ENCODE data around the gene DHX57. TPM values are rescaled to one million over a fixed set of nuclear protein-coding genes. Genes with fewer than 3 reads are reported as not detected.
"Not testable (repeated sequence)": the region's sequence is repeated elsewhere in the genome, so short reads cannot be mapped to it uniquely, and the experiment has no call there.

Gene DHX57
- total RNA-seq, 1 donor from 2014 or later, result 38.6 TPM

DNA sequence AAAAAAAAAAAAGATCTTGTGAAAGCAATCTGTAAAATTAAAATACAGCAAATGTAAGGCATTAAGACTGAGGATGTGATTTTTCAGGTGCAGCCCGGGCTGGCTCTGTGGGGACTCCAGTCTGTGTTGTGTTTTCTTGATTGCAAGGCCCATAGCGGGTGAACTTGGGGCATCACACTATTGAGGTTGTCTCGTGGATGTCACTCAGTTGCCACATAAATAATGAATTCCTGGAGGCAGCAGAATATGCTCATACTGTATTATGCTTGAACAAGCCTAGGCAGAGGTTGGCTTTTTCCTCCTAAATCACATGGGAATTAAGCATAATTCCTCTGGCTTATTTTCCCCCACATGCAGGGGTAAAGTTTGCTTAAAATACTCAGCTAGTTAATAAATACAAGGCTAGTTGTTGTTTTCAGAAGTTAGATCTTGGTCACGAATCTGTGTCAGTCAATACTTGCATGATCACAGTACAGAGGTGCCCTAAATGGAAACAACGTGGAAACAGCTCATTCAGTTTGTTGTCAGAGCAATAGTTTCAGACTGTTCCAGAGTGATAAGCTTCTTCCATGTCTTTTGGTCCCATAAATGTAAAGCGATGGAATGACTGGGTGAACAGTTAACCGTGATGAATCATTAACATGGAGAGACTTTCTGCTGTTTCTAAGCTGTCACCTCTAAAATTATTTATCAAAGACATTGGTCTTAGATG lies 81.3 kb downstream of the DHX57 start:
- H3K4me3 Mint-ChIP-seq (ENCODE audit: unreplicated experiment), result no peak overlapping the region
- H3K27ac Mint-ChIP-seq (ENCODE audit: unreplicated experiment), result no peak overlapping the region
- H3K36me3 Mint-ChIP-seq (ENCODE audit: unreplicated experiment), result no peaks in the 10 kb centered on the region
- no peak for DNase-seq
- no peaks in the 10 kb centered on the region for H3K9me3 Mint-ChIP-seq (ENCODE audit: unreplicated experiment)
- peaks cover 2% of the 10 kb centered on the region for H3K27me3 Mint-ChIP-seq (ENCODE audit: unreplicated experiment)
- TF ChIP-seq, protein P1, sequence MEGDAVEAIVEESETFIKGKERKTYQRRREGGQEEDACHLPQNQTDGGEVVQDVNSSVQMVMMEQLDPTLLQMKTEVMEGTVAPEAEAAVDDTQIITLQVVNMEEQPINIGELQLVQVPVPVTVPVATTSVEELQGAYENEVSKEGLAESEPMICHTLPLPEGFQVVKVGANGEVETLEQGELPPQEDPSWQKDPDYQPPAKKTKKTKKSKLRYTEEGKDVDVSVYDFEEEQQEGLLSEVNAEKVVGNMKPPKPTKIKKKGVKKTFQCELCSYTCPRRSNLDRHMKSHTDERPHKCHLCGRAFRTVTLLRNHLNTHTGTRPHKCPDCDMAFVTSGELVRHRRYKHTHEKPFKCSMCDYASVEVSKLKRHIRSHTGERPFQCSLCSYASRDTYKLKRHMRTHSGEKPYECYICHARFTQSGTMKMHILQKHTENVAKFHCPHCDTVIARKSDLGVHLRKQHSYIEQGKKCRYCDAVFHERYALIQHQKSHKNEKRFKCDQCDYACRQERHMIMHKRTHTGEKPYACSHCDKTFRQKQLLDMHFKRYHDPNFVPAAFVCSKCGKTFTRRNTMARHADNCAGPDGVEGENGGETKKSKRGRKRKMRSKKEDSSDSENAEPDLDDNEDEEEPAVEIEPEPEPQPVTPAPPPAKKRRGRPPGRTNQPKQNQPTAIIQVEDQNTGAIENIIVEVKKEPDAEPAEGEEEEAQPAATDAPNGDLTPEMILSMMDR (IDR thresholded peaks at IDR 0.05; ENCODE audit: partially characterized antibody, unreplicated experiment), result no peak
- H3K4me1 Mint-ChIP-seq (ENCODE audit: low read depth, unreplicated experiment), result no peaks in the 10 kb centered on the region

DNA sequence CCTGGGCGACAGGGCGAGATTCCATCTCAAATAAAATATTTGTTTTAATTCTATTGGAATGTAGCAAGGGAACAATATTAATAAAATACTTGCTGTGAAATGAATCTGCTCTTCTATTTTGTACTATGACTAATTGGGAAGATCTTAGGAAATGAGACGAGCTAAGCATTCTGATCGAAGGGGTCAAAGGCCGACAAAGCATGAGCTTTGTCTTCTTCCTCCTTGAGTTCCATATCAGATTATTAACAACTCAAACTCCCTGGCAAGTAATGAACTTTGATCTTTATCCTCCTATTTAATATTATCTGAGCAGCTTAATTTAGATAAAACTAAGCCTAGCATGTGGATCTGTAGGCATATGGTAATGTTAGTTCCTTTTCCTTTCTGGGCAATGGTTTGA lies 82.2 kb downstream of the DHX57 start:
- Mint-ChIP-seq H3K9me3 (ENCODE audit: unreplicated experiment) (no peaks in the 10 kb centered on the region), H3K27ac (ENCODE audit: unreplicated experiment) (no peak overlapping the region), H3K4me1 (ENCODE audit: low read depth, unreplicated experiment) (no peaks in the 10 kb centered on the region), H3K27me3 (ENCODE audit: unreplicated experiment) (peaks cover 2% of the 10 kb centered on the region), H3K36me3 (ENCODE audit: unreplicated experiment) (no peaks in the 10 kb centered on the region), H3K4me3 (ENCODE audit: unreplicated experiment) (no peak overlapping the region)
- DNase-seq, result no peak
- TF ChIP-seq, protein P1 (IDR thresholded peaks at IDR 0.05; ENCODE audit: partially characterized antibody, unreplicated experiment), result no peak

DNA sequence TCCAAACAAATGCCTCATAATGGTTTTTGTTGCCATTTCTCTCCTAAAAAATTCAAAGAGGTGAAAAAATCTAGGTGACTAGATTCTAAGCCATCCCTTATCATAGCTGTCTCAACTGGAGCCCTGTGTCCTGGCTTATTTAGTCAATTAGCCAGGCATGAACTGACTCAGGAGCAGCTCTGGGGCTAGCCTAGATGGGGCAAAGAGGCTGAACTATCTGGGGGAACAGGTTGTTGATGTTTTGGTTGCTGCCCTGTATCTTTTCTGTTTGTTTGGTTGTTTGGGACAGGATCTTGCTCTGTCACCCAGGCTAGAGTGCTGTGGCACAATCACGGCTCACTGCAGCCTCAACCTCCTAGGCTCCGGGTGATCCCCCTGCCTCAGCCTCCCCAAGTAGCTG lies 83.0 kb downstream of the DHX57 start:
- TF ChIP-seq, protein P1 (IDR thresholded peaks at IDR 0.05; ENCODE audit: partially characterized antibody, unreplicated experiment), result no peak
- no peaks in the 10 kb centered on the region for H3K4me1 Mint-ChIP-seq (ENCODE audit: low read depth, unreplicated experiment)
- no peak overlapping the region for H3K27ac Mint-ChIP-seq (ENCODE audit: unreplicated experiment)
- no peaks in the 10 kb centered on the region for H3K36me3 Mint-ChIP-seq (ENCODE audit: unreplicated experiment)
- no peak overlapping the region for H3K4me3 Mint-ChIP-seq (ENCODE audit: unreplicated experiment)
- no peak for DNase-seq
- peaks cover 2% of the 10 kb centered on the region for H3K27me3 Mint-ChIP-seq (ENCODE audit: unreplicated experiment)
- H3K9me3 Mint-ChIP-seq (ENCODE audit: unreplicated experiment), result no peaks in the 10 kb centered on the region

DNA sequence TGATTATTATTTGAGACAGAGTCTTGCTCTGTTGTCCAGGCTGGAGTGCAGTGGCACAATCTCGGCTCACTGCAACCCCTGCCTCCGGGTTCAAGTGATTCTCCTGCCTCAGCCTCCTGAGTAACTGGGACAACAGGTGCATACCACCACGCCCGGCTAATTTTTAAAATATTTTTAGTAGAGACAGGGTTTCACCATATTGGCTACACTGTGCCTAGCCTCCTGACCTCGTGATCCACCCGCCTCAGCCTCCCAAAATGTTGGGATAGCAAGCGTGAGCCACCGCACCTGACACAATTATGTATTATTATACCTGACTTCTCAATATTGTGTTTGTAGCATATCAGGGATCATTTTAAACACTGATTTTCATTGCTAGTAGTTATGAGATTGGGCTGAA lies 83.4 kb downstream of the DHX57 start:
- H3K4me3 Mint-ChIP-seq (ENCODE audit: unreplicated experiment), result not testable (repeated sequence)

DNA sequence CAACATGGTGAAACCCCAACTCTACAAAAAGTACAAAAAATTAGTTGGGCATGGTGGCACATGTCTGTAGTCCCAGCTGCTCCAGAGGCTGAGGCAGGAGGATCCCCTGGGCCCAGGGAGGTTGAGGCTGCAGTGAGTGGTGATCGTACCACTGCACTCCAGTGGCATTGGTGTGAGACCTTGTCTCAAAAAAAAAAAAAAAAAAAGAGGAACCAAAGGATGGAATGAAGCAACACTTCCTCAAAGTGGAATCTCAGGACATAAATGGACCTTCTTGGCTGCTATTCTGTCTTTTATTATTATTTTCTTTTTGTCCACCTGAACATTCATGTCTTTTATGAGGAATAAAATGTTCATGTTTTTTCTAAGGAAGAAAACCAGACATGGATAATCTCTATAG lies 84.0 kb downstream of the DHX57 start:
- no peaks in the 10 kb centered on the region for H3K36me3 Mint-ChIP-seq (ENCODE audit: unreplicated experiment)
- no peaks in the 10 kb centered on the region for H3K9me3 Mint-ChIP-seq (ENCODE audit: unreplicated experiment)
- DNase-seq, result no peak
- no peaks in the 10 kb centered on the region for H3K4me1 Mint-ChIP-seq (ENCODE audit: low read depth, unreplicated experiment)
- H3K27me3 Mint-ChIP-seq (ENCODE audit: unreplicated experiment), result peaks cover 2% of the 10 kb centered on the region
- TF ChIP-seq, protein P1 (IDR thresholded peaks at IDR 0.05; ENCODE audit: partially characterized antibody, unreplicated experiment), result no peak
- H3K4me3 Mint-ChIP-seq (ENCODE audit: unreplicated experiment), result no peak overlapping the region
- no peak overlapping the region for H3K27ac Mint-ChIP-seq (ENCODE audit: unreplicated experiment)

More for the DNA sequence above, 83.4 kb downstream of the DHX57 start:
- H3K27ac Mint-ChIP-seq (ENCODE audit: unreplicated experiment); H3K9me3 Mint-ChIP-seq (ENCODE audit: unreplicated experiment); H3K27me3 Mint-ChIP-seq (ENCODE audit: unreplicated experiment); DNase-seq; H3K36me3 Mint-ChIP-seq (ENCODE audit: unreplicated experiment); H3K4me1 Mint-ChIP-seq (ENCODE audit: low read depth, unreplicated experiment): not testable (repeated sequence)
